LNCAP (cell line): ENCODE results near the gene LPA.

ENCODE experiments used
- TF ChIP-seq, protein P1 (sequence below): fragments of 450-650 bp; IDR thresholded peaks from 2 replicates; pipeline ENCODE4 v1.5.1; 2017; ENCODE audit warnings: mild to moderate bottlenecking

Gene LPA

DNA sequence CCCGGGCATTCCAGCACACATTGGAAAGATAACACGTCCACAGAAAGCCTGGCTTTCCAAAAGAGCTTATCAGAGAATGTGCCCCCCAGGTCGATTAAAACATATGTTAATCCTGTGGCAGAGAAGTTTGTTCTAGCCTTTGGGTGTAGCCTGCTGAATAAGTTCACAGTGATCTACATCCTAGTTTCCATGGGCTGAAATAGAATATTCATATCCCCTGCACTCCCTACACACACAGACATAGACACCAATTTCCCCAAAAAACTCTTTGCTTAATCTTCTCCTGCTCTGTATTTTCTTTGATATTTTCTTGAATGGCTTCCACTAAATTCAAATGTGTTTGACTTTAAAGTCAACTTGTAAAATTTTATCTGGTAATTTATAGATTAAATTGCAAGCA lies 1.6 kb downstream of the LPA start:
- TF ChIP-seq, protein P1, sequence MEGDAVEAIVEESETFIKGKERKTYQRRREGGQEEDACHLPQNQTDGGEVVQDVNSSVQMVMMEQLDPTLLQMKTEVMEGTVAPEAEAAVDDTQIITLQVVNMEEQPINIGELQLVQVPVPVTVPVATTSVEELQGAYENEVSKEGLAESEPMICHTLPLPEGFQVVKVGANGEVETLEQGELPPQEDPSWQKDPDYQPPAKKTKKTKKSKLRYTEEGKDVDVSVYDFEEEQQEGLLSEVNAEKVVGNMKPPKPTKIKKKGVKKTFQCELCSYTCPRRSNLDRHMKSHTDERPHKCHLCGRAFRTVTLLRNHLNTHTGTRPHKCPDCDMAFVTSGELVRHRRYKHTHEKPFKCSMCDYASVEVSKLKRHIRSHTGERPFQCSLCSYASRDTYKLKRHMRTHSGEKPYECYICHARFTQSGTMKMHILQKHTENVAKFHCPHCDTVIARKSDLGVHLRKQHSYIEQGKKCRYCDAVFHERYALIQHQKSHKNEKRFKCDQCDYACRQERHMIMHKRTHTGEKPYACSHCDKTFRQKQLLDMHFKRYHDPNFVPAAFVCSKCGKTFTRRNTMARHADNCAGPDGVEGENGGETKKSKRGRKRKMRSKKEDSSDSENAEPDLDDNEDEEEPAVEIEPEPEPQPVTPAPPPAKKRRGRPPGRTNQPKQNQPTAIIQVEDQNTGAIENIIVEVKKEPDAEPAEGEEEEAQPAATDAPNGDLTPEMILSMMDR: no peak

DNA sequence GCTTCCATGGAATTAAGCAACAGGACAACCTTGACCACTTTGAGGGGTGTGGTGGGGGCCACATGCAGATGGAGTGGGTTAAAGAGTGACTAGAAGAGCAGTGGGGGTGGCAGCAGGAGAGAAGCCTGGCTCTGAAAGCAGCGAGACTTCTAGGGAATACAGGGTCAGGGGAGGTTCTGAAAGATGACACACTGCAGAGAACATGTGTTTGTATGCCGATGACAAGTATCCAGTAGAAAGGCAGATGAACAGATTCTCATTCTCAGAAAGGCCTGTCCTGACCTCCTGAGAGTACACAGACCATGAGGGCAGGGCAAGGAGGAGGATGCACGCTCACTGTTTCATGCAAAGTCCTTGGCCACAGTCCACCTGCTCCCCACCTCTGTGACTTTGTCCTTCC lies 2.9 kb downstream of the LPA start:
- TF ChIP-seq, protein P1: no peak

DNA sequence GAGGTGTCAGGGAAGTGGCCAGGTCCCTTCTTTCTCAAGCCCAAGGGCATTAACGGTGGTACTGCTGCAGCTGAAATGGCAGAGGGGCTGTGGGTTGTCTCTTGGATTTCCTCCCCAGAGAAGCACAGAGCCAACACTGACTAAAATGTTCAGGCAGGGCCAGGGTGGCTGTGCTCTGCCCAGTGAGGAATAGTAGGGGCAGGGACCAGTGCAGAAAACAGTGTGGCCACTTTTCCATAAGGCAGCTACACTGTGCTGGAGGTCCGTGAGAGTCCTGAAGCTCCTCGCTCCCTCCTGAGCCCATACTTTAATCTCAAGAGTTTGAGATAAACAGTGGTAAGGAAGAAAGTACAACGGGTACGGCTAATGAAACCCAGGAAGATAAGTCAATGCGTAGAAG lies 4.5 kb downstream of the LPA start:
- TF ChIP-seq, protein P1: no peak

DNA sequence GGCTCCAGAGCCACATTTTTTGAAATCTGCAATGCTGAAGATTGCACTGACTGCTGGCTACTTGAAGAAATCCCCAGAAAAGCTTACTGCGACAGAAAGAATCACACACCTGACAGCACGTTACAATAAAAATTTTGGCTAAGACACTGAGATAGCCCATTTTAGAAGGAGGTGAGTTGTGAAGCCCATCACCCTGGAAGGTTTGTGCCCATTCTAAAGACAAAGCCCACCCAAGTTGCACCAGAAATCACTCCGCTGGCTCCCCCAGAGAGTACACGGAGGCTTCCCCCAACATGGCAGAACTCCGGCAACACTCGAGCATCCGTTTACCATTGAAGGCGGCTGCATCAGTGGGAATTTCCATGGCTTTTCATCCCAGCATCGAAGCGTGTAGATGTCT lies 29.4 kb downstream of the LPA start:
- TF ChIP-seq, protein P1: no peak

GRCh38 chr6:160595838-160596832 lies 67.9 kb downstream of the LPA start:
- TF ChIP-seq, protein P1: no peak

GRCh38 chr6:160586374-160586773 lies 77.7 kb downstream of the LPA start:
- TF ChIP-seq, protein P1: no peak

DNA sequence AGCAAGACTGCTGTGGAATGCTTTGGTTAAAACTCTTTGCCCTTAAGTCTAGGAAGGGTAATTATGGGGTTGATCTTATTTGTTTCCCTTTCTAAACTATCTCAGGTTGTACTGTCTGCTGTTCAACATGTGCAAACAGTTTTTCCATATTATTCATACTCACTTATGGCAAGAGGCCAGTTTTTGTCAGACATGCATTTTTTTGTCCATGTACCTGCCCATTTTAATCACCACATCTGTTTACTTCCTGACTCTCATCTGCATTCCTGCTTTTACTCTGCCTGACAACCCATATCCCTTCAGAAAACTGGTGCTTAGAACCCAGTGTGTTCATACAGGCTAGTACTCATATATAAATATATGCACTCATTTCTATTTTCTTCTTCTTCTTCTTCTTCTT lies 80.3 kb downstream of the LPA start:
- TF ChIP-seq, protein P1: no peak
